Measurements from ENCODE around the gene ATP6V1B1. TPM values are rescaled to one million over a fixed set of nuclear protein-coding genes. Genes with fewer than 3 reads are reported as not detected.
A peak's percentile ranks its signal among the peaks of the same experiment; 100 is the strongest.

The ATP6V1B1 gene
- total and polyA plus RNA-seq, 2 of the 13 experiments (the other 11 are each of a cell fraction or from before 2014, with no cell fraction given): 0.58 to 1.6 TPM

- TF ChIP-seq GATAD1 (CRISPR knock-in tag; IDR thresholded peaks at IDR 0.05) (no peak), ZNF713 (CRISPR knock-in tag; IDR thresholded peaks at IDR 0.05) (no peak), ZNF800 (CRISPR knock-in tag; IDR thresholded peaks at IDR 0.05) (no peak), USF2 (IDR thresholded peaks at IDR 0.05; ENCODE audit: low read depth, low read length) (no peak), USF2 (CRISPR knock-in tag; IDR thresholded peaks at IDR 0.05; ENCODE audit: borderline replicate concordance) (peak; percentile 62; the same call in 1 of the 2 replicates), PRDM4 (CRISPR knock-in tag; IDR thresholded peaks at IDR 0.05; ENCODE audit: borderline replicate concordance) (no peak), ZNF746 (CRISPR knock-in tag; IDR thresholded peaks at IDR 0.05) (no peak), ZNF580 (CRISPR knock-in tag; IDR thresholded peaks at IDR 0.05; ENCODE audit: borderline replicate concordance, low read depth) (no peak), ZMYM3 (CRISPR knock-in tag; IDR thresholded peaks at IDR 0.05) (peak; percentile 39; the same call in 1 of the 2 replicates), ZNF343 (CRISPR knock-in tag; IDR thresholded peaks at IDR 0.05) (no peak)
Observed at GRCh38 chr2:70891572-70892357, 43.9 kb upstream of the ATP6V1B1 start (continued).

Measured in HepG2 (cell line).